GM10248 (cell line): Measurements from ENCODE around the gene C1orf116.

Experiments used
- CTCF ChIA-PET: fragments of 300-600 bp; sonication (Branson Sonifier 250); formaldehyde crosslinking; extraction: SDS; loops from one replicate; lab custom pipeline; 2021; ENCODE audit warnings: antibody characterized with exemption; lab: Yijun Ruan, JAX
- POLR2A ChIA-PET: fragments of 350-650 bp; sonication (Branson Sonifier 250); formaldehyde crosslinking; extraction: SDS; loops from one replicate; lab custom pipeline; 2020; ENCODE audit warnings: antibody characterized with exemption; lab: Yijun Ruan, JAX
- DNase-seq: peaks from one replicate; pipeline ENCODE4 v3.0.0; 2012; ENCODE audit errors: extremely low spot score
- TF ChIP-seq, protein P1 (sequence below): IDR thresholded peaks from 2 replicates; pipeline ENCODE4 v1.5.1; 2012; ENCODE audit warnings: mild to moderate bottlenecking, low read depth; ENCODE audit errors: extremely low read depth, missing control alignments, control extremely low read depth

The C1orf116 gene

DNA sequence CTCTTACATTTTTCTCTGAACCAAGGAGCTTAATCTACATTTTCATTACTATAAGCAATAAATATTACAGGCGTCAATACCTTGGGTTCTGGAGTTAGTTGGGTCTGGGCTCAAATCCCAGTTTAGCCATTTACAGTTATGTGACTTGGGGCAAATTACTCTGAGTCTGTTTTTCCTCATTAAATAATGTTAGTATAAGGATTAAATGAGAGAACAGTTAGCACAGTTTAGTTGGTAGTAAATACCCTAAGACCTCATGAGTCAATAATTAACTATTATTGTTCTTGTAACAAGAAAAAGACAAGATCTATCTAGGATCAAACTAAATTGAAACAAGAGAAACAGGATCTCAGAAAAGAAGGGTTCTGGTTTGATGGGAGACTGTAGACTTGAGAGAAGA, 4.6 kb downstream of the C1orf116 start:
- DNase-seq, result no peak
- ChIA-PET CTCF (interaction anchor here (1.0 to 4.2 kb wide), 4 partner anchors 22 to 671 kb away, joined by 3 to 12 read pairs (median 4); no protein-coding TSS in a partner anchor), POLR2A (no interaction called here)
- TF ChIP-seq, protein P1, sequence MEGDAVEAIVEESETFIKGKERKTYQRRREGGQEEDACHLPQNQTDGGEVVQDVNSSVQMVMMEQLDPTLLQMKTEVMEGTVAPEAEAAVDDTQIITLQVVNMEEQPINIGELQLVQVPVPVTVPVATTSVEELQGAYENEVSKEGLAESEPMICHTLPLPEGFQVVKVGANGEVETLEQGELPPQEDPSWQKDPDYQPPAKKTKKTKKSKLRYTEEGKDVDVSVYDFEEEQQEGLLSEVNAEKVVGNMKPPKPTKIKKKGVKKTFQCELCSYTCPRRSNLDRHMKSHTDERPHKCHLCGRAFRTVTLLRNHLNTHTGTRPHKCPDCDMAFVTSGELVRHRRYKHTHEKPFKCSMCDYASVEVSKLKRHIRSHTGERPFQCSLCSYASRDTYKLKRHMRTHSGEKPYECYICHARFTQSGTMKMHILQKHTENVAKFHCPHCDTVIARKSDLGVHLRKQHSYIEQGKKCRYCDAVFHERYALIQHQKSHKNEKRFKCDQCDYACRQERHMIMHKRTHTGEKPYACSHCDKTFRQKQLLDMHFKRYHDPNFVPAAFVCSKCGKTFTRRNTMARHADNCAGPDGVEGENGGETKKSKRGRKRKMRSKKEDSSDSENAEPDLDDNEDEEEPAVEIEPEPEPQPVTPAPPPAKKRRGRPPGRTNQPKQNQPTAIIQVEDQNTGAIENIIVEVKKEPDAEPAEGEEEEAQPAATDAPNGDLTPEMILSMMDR, result no peak

DNA sequence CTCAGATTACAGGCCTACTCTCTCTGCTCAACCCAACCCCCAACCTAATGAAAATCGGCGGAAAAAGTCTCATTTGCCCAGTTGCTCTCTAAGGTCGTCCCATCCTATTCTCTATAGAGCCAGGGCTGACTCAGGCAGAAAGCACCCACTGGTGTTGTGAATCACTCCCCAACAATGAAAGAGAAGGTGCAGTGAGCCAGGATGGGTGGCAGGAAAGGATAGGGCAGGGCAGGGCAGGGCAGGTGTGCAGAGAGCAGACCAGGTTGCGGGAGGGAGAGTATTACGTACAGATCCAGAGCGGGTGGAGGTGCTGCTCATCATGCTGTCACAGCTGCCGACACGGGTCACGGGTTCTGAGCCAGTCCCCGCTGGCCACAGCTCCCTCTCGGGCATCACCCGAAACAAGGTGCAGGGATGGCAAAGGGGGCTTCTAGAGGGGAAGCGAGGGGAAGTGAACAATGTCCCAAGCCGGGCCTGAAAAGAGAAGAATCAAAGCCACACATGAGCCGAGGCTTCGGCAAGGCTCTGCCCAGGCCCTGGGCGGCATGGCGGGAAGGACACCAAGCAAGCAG, 5.3 kb downstream of the C1orf116 start:
- ChIA-PET CTCF (interaction anchor here (1.0 to 10.7 kb wide), 5 partner anchors 22 to 472 kb away, joined by 3 to 60 read pairs (median 4); no protein-coding TSS in a partner anchor), POLR2A (no interaction called here)
- no peak for DNase-seq
- TF ChIP-seq, protein P1, result no peak

DNA sequence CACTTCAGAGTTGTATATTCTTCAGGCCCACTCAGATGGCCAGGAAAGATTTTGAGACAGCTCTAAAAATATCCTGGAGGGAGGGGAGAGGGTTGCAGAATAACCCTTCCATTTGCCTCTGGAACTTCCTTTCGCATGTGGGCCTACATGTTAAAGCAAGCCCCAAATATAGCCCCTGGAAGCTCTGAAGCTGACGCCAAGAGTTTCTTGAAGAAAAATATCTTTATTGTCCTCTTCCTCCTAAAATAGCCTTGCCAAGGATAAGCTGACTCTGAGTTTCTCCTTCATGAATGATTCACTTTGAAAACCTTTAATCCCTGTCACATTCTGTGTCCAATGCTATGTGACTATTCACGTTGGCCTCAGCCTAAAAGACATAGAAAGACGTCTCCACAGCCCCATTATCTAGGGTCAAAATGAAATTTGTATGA, 6.4 kb downstream of the C1orf116 start:
- DNase-seq, result no peak
- POLR2A ChIA-PET, result no interaction called here
- CTCF ChIA-PET, result interaction anchor here (1.3 to 10.7 kb wide), 5 partner anchors 8 to 473 kb away, joined by 3 to 60 read pairs (median 4); no protein-coding TSS in a partner anchor
- TF ChIP-seq, protein P1, result no peak

DNA sequence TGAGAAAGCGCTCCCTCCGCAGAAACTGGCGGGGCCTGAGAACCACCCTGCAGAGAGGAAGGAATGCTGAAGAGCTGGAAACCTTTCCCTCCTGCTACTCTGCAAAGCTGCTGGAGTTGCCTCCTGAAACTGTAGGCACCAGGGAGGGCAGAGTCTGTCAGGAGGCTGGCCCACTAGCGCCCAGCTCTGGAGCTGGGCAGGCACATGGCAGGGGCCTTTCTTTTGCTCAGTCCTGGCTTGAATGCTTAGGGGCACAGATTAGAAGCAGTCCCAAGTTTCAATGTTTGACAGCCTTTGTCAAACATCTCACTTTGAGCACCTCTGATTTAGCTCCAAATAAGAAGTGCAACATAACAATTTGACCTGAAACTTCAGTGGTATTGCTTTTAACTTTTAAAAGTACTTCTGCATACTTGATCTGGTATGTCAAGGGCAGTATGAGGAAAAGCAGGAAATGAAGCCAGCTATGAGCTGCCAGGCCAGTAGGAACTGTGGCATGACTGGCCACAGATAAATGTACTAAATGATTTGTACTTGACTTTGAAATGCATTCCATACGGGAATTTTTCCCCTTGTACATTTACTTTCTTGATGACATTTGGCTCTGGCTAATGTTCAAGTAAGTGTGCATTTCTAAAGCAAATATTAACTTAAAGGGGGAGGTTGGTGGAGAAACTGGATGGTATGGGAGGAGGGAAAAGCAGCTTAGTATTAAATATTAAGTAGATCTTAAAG, 7.2 kb downstream of the C1orf116 start:
- TF ChIP-seq, protein P1, result no peak
- no peak for DNase-seq
- ChIA-PET CTCF (interaction anchor here (1.3 to 10.7 kb wide), 4 partner anchors 8 to 474 kb away, joined by 3 to 60 read pairs (median 6); no protein-coding TSS in a partner anchor), POLR2A (no interaction called here)

DNA sequence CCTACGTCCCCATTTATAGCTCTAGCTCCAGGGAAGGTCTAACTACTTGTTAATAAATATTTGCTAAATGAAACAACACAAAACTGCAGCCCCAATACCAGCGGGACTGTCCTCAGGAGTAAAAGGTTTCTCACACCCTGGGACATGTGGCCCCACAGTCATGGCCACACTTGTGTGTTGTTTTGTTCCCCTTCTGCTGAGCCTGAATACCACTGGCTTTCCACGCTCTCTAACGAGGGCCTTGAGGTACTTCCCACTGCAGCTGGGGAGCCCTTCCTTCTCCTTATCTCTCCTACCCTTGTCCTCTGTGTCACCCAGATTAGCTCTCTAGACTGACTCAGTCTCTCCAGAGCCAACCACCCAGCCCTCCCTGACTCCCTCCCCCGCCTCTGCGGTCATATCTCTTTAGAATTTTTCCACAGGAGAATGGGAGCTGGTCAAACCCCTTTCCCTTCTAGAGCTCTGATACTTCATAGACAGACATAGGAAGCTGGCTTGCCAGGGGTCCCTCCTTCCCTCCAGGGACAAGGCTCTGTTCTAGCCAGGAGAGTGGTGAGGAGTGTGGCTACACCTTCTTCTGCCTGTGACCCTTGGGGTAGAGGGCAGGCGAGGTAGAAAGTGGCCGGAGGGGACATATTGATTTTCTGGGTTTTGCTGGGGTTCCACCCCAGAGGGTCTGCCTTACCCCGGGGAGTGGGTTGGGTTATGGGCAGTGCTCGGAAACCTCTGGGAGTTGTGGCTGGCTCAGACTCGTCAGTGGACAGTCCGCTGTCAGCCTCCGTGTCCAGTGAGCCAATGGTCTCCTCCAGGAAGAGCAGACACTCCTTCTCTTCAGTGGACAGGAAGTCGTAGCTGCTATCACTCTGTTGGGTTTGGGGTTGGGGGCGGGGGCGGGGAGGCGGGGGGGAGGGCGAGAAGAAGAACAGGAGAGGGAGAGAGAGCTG, 8.1 kb downstream of the C1orf116 start:
- TF ChIP-seq, protein P1, result no peak
- DNase-seq, result no peak
- ChIA-PET POLR2A (no interaction called here), CTCF (interaction anchor here (1.1 to 10.7 kb wide), 3 partner anchors 9 to 19 kb away, joined by 3 to 60 read pairs (median 7); no protein-coding TSS in a partner anchor)

DNA sequence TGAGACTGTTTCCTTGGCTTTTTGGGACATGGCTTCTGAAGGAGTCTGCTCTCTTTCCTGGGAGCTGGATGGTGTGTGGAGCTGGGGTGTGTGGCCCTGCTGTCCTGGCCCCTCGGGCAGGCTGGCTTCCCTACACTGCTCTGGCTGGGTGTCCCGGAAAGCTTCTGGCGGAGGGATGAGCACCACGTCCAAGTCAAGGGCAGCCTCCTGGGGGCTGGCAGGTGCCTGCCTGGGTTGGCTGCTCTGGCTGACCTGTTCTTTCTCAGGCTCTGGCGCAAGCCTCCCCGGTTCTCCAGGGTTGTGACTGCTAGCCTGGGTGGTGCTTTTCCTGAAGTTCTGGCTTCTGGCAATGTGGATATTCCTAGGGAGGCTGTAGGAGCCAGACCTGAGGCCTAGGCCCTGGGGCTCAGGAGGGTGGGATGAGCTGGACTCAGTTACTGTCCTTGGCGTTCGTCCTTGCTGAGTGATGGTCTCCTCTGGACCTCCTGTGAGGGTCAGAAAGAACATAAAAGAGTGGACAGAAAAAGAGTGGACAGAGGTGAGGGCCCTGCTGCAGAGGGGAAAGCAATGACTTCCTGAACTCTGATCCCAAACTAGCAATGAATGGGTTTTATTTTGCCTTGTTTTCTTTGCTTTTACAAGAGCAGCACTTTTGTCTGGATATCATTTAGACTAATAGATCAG, 9.4 kb downstream of the C1orf116 start:
- TF ChIP-seq, protein P1, result no peak
- no peak for DNase-seq
- CTCF ChIA-PET, result interaction anchor here (1.0 to 10.7 kb wide), 5 partner anchors 11 to 88 kb away, joined by 3 to 60 read pairs (median 5); no protein-coding TSS in a partner anchor
- POLR2A ChIA-PET, result no interaction called here
